GM12801 (cell line): ENCODE data around the gene BST1.

Experiments used
- TF ChIP-seq, protein P1 (sequence below): IDR thresholded peaks from one replicate; pipeline ENCODE4 v1.5.1; 2011; ENCODE audit warnings: control low read depth; ENCODE audit not compliant: insufficient read length; ENCODE audit errors: extremely low read depth

BST1 gene, protein sequence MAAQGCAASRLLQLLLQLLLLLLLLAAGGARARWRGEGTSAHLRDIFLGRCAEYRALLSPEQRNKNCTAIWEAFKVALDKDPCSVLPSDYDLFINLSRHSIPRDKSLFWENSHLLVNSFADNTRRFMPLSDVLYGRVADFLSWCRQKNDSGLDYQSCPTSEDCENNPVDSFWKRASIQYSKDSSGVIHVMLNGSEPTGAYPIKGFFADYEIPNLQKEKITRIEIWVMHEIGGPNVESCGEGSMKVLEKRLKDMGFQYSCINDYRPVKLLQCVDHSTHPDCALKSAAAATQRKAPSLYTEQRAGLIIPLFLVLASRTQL

DNA sequence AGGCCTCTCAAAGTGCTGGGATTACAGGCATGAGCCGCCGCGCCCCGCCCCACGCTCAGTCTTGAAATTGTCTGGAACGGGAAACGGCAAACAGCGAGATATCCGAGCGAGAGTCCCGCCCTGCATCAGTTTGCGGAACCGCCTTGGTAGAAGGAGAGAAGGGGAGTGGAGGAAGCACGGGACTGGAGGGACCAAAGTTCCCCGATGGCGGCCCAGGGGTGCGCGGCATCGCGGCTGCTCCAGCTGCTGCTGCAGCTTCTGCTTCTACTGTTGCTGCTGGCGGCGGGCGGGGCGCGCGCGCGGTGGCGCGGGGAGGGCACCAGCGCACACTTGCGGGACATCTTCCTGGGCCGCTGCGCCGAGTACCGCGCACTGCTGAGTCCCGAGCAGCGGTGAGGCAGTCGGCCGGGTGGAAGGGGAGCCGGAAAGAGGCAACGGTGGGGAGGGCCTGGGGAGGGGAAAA, at the start of gene BST1:
Gene BST1 (plus strand): TSS at position 125 of the 463 bp plus-strand sequence. CDS start 80 bp downstream, at position 205.
- TF ChIP-seq, protein P1, sequence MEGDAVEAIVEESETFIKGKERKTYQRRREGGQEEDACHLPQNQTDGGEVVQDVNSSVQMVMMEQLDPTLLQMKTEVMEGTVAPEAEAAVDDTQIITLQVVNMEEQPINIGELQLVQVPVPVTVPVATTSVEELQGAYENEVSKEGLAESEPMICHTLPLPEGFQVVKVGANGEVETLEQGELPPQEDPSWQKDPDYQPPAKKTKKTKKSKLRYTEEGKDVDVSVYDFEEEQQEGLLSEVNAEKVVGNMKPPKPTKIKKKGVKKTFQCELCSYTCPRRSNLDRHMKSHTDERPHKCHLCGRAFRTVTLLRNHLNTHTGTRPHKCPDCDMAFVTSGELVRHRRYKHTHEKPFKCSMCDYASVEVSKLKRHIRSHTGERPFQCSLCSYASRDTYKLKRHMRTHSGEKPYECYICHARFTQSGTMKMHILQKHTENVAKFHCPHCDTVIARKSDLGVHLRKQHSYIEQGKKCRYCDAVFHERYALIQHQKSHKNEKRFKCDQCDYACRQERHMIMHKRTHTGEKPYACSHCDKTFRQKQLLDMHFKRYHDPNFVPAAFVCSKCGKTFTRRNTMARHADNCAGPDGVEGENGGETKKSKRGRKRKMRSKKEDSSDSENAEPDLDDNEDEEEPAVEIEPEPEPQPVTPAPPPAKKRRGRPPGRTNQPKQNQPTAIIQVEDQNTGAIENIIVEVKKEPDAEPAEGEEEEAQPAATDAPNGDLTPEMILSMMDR = no peak

DNA sequence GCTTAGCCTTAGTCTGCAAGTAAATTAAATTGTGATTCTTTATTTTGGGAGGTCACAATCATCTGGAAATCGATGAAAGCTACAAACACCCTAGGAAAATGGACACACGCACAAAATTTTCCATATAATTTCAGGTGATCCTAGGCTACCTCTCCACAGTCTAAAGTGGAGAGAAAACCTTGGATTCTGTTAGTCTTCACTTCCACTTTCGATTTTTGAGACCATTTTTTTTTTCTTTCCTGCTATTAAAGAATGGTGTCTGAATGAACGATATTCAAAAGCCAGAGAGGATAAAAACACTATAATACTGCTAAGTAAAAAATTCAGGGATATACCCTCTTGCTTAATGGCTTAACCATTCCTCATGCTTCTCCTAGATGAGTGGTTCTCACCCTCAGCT, 49.4 kb upstream of the BST1 start:
- TF ChIP-seq, protein P1 = no peak

DNA sequence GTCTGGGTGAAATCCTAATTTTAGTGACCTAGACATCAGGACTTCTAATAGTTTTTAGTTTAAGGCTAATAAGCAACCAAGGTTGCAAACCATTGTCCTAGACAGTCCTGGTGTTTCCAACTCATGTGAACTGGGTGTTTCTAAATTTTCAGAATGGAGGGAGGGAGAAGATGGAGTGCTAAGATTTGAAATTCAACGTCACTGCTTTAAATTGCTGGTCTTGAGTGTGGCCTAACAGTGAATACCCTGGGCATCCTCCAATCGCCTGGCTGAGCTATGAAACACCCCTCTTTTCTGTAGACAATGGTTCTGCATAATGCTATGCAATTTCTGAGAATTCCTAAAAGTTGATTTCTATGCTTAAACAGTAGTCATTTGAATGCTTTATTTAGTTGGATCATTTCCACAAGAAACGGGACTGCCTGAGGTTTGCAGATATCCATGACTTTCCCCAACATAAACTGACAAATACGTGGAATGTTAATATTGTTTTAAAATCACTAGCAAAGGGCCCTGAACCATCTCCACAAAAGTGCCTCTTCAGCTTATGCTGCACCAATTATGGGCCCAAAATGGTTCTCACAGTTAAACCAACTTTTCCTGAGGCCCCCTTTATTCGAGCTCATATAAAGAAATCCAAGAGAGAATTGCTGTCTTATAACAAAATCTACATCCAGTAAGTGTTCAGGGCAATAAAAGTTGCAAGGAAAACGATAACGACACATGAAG, 48.8 kb upstream of the BST1 start:
- TF ChIP-seq, protein P1 = no peak

DNA sequence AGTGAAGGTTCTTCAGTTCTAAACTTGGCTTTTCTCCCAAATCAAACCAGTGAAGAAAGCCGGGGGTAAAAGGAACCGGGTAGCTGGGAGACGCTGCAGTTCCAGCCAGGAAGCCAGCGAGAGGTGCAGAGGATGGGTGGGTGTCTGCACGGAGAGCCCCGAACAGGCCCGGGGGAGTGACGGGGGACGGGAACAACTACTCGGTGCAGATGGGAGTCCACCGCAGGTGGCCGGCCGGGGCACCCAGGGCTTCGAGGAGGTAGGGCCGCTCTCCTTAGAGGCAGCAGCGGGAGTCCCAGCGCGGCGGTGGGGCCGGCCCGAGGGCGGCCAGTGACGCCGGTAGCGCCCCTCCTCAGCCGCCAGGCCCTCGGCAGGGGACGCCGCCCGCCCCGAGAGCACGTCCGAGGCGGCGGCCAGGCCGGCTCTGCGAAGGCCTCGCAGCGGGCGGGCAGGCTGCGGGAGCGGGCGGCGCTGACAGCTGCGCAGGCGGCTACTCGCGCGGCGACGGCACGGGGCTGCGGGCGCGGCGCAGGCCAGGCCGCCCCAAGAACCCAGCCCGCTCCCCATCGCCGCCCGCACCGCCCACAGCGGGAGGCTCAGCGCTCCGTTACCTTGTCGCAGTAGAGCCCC, 48.2 kb upstream of the BST1 start:
- TF ChIP-seq, protein P1 = no peak

DNA sequence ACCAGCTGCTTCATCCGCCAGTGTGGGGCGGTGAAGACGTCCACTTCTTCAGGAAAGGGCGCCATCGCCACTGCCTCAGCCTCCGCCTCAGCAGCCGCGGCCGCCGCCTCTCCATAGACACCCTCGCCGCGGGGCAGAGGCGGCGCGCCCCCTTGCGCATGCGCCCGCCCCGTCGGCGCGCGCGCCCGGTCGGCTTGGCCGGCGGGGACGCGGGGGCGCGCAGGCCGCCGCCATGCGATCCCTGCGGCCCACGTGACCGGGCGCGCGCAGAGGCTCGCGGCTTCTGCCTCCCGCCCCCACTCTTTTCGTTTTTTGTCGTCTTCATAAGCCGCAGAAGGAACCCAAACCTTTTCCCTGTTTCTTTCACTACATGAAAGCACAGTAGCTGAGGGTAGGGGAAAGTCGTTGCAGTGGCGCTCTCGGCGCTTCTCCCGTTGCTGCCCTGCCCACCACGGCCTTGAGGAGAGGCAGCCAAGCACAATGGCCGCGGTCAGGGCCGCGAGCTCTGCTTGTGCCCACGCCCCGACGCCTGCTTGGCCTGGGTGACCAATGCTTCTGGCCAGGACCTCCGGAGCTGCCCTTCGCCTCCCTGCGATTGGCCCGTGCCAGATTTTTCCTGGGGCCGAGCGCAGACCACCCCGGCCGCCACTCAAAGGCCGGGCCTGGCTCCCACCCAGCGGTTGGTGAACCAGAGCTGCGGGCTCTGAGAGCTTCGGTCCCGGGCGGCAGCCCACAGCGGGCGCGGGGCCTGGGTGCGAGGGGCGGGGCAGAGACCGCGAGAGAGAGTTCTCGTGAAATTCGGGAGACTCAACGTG, 47.4 kb upstream of the BST1 start, which contains the start of gene FBXL5:
Gene FBXL5 (minus strand): TSS at position 135 of the 815 bp plus-strand sequence. CDS start 70 bp downstream, at position 65.
- TF ChIP-seq, protein P1 = no peak

DNA sequence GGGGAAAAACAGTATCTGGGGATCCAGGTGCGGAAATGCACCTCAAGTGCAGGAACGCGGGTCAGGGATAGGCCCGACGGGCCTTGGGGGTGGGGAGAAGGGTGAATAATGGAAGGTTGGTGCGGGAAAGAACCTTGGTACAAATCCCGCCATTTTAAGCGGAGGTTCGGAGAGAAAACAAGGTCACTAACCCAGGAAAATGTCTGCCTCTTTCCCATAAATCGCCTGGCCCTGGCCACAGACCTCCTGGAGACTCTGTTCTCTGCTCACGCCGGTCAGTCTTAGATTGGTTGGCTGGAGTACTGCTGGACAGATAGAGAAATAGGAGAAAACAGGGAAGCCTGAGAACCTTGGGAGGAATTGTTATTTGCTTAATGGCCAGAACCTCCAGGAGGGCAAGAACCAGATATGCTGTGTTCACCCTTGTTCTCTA, 46.8 kb upstream of the BST1 start:
- TF ChIP-seq, protein P1 = no peak
